Adrenal gland (tissue), 12 donors: ENCODE results near the gene MVD. TPM values are rescaled to one million over a fixed set of nuclear protein-coding genes. Genes with fewer than 3 reads are reported as not detected.

Experiments used
- DNase-seq, 7 donors: peaks; one replicate each; pipeline ENCODE4 v3.0.0-alpha.2; 2019 to 2020
- H3K27ac ChIP-seq, 5 donors: fragments of 200-600 bp; sonication (generic) in 4 of 5; 1 replicate in 3 of 5; 2 replicates in 2 of 5; pipeline versions ENCODE4 v1.5.1 to v1.8.0; 2016 to 2020; ENCODE audit warnings: mild to moderate bottlenecking in 1 of 5
- H3K27me3 ChIP-seq: fragments of 200-600 bp; 2 replicates; pipeline ENCODE4 v1.8.0; 2021
- H3K36me3 ChIP-seq, 2 donors: fragments of 200-600 bp; replicated peaks in 1 of 2; 1 replicate in 1 of 2; 2 replicates in 1 of 2; pipeline versions ENCODE4 v1.5.1 to v1.8.0; 2018 to 2022
- H3K4me1 ChIP-seq, 2 donors: fragments of 200-600 bp; replicated peaks in 1 of 2; 1 replicate in 1 of 2; 2 replicates in 1 of 2; pipeline versions ENCODE4 v1.5.1 to v1.8.0; 2018 to 2021
- H3K4me3 ChIP-seq, 4 donors: fragments of 200-600 bp; sonication (generic) in 3 of 4; one replicate each; pipeline ENCODE4 v1.5.1; 2016 to 2018
- H3K9me3 ChIP-seq, 3 donors: fragments of 200-600 bp; sonication (generic) in 1 of 3; replicated peaks in 1 of 3; 1 replicate in 2 of 3; 2 replicates in 1 of 3; pipeline versions ENCODE4 v1.5.1 to v1.8.0; 2016 to 2021
- CTCF ChIP-seq, 6 experiments: fragments of 450-650 bp in 4 of 6; fragments of 200-600 bp in 2 of 6; sonication (generic) in 1 of 6; IDR thresholded peaks; 1 replicate in 5 of 6; 2 replicates in 1 of 6; pipeline versions ENCODE4 v1.5.1 to v1.8.0; 2016 to 2021; ENCODE audit warnings: antibody characterized with exemption in 6 of 6, mild to moderate bottlenecking in 2 of 6, moderate library complexity in 1 of 6
- POLR2A ChIP-seq, 2 donors: fragments of 450-650 bp; IDR thresholded peaks; one replicate each; pipeline ENCODE4 v1.6.1; 2017; ENCODE audit warnings: antibody characterized with exemption in 2 of 2, mild to moderate bottlenecking in 2 of 2, moderate library complexity in 1 of 2
- WGBS, 4 donors: extraction: QIAGEN DNeasy Blood & Tissue Kit in 2 of 4; methylation state at CpG; one replicate each; pipeline versions ENCODE4 v1.1.5 to v1.1.7; 2013 to 2017; 5-methylcytosine and 5-hydroxymethylcytosine counted together
- intact Hi-C, 2 donors: fragments of 100-400 bp; cut with DNase I; formaldehyde crosslinking; loops; one replicate each; pipeline versions ENCODE4 v1.14.1 to v1.15.0; 2022 to 2023
- polyA plus RNA-seq, 3 donors: library from polyadenylated mRNA; stranded (reverse); fragments of 200-250 nt in 2 of 3; fragments of 350-450 nt in 1 of 3; fragmentation: Illumina TruSeq in 1 of 3; extraction: RNeasy Lipid Tissue Mini Kit (QIAGEN cat#74804) in 1 of 3; gene quantifications; one replicate each; pipeline ENCODE4 v1.2.3, GENCODE V29; 2013 to 2014
- total RNA-seq, 9 donors: library from RNA; depleted of rRNA in 4 of 9; stranded (reverse); fragments of >200 nt in 4 of 9; fragments of 120-200 nt in 1 of 9; fragmentation: NEBNext Ultra II Directional in 1 of 9; extraction: Animal tissue kit (Norgen Biotek cat#: 25700) in 1 of 9; gene quantifications; one replicate each; pipeline versions ENCODE4 v1.1.0 to v1.2.4, GENCODE V29; 2013 to 2023
- donor health status: healthy with polysubstance abuse.
- donor health status: Bipolar disorder and iron deficiency.
- donor health status: DM: yes; HTN: yes; CAD: no.
- donor health status: DM: no; HTN: no; CAD: no.
- donor health status: DM: no; HTN: no; CAD: no.
- donor health status: DM: yes; HTN: yes; CAD: no.

The MVD gene
- total and polyA plus RNA-seq, 12 donors = 25.6 to 293 (median 45.4) TPM

DNA sequence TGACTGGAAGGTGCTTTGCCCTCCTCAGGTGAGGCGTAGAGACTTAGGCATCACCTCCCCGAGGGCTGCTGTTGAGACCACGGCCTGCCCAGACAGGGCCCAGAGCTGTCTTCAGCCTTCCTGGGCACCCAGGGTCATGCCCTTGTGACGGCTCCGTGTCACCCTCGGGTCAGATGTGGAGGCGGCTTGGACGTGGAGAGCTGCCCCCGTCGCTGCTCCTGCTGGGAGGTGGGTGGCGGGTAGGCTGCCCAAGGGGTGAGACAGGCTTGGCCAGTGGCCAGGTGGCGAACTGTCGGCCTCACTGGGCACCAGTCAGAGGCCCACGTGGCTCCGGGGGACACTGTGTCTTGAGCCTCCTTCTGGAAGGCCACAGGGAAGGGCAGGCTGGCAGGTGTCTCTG is 32.3 kb upstream of the MVD start:
- Histone ChIP-seq H3K4me1 (peaks cover 2 to 5% of the 10 kb centered on the region in 2 donors), H3K9me3 (no peaks in the 10 kb centered on the region), H3K36me3 (peaks cover 0 to 39% of the 10 kb centered on the region in 2 donors), H3K4me3 (no peak overlapping the region), H3K27ac (no peak overlapping the region), H3K27me3 (peaks cover 6% of the 10 kb centered on the region)
- 54 to 64% (median 59%) methylated on average over 6 to 15 of the region's 15 CpGs for WGBS, 4 donors
- TF ChIP-seq CTCF (IDR thresholded peaks at IDR 0.05) (no peak), POLR2A (IDR thresholded peaks at IDR 0.05) (no peak)
- DNase-seq = no peak
- intact Hi-C loops = no loop called here

DNA sequence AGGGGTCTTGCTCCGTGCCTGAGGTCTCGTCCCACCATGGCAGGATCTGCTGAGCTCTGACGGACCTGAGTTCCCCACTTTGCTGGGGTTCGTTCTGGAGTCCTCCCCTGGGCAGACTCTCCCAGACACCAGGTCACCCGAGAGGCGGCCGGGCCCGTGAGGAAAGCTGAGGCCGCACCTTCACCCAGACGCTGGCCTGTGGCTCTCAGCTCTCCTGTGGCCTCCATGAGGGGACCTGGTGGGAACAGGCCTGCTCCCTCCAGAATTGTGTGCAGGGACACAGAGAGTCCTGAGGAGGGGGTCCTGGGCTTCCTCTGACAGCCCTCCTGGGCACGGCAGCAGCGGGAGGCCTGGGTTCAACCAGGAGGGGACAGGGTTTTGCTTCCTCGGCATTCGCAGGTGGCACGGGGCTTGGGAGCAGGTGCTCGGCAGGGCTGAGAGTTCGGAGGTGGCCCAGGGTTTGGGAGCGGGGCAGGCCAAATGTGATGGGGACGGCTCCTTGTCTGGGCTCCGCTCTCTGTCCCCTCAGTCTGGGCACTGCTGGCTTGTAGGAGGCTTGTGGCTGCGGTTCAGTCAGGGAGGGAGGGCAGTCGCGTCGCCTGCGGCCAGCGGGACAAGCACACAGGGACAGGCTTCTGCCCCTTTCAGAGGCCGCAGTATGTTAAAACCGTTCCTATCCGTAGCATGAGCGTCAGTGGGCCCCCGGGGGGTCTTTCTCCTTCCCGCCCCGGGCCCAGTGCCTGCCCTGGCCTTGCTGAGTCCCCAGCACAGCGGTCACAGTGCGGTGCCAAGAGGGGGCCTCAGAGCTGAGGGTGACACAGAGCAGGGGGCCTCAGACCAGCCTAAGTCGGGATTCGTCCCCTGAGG is 31.6 kb upstream of the MVD start:
- no peak for DNase-seq
- Histone ChIP-seq H3K27ac (no peak overlapping the region), H3K4me1 (peaks cover 0 to 5% of the 10 kb centered on the region in 2 donors), H3K9me3 (no peaks in the 10 kb centered on the region), H3K36me3 (peaks cover 0 to 31% of the 10 kb centered on the region in 2 donors), H3K4me3 (no peak overlapping the region), H3K27me3 (peaks cover 9% of the 10 kb centered on the region)
- WGBS, 4 donors = 81 to 92% (median 90%) methylated on average over 23 to 37 of the region's 37 CpGs
- TF ChIP-seq POLR2A (IDR thresholded peaks at IDR 0.05) (no peak), CTCF (IDR thresholded peaks at IDR 0.05) (no peak)
- intact Hi-C loops = no loop called here

- TF ChIP-seq CTCF (IDR thresholded peaks at IDR 0.05) (no peak), POLR2A (IDR thresholded peaks at IDR 0.05) (no peak)
- H3K27ac ChIP-seq = no peak overlapping the region
- WGBS, 4 donors = 78 to 91% (median 88%) methylated on average over 13 to 39 of the region's 39 CpGs
- DNase-seq = no peak
- H3K27me3 ChIP-seq = peaks cover 17% of the 10 kb centered on the region
- intact Hi-C loops = no loop called here
- peaks cover 0 to 22% of the 10 kb centered on the region in 2 donors for H3K36me3 ChIP-seq
- H3K4me3 ChIP-seq = no peak overlapping the region
- H3K9me3 ChIP-seq = no peaks in the 10 kb centered on the region
- peaks cover 0 to 5% of the 10 kb centered on the region in 2 donors for H3K4me1 ChIP-seq
Measured at GRCh38 chr16:88693420-88694177, 30.7 kb upstream of the MVD start.

- TF ChIP-seq POLR2A (IDR thresholded peaks at IDR 0.05) (no peak), CTCF (IDR thresholded peaks at IDR 0.05) (no peak)
- intact Hi-C loops = no loop called here
- H3K9me3 ChIP-seq = no peaks in the 10 kb centered on the region
- WGBS, 4 donors = 76 to 88% (median 86%) methylated on average over 8 to 10 of the region's 10 CpGs
- H3K4me1 ChIP-seq = peaks cover 0 to 5% of the 10 kb centered on the region in 2 donors
- H3K27me3 ChIP-seq = peaks cover 22% of the 10 kb centered on the region
- DNase-seq = no peak
- H3K27ac ChIP-seq = no peak overlapping the region
- no peak overlapping the region for H3K4me3 ChIP-seq
- H3K36me3 ChIP-seq = peaks cover 0 to 15% of the 10 kb centered on the region in 2 donors
Measured at GRCh38 chr16:88692861-88693260, 30.0 kb upstream of the MVD start.
